Measurements from ENCODE around the gene BCAS3. TPM values are rescaled to one million over a fixed set of nuclear protein-coding genes. Genes with fewer than 3 reads are reported as not detected.

Gene BCAS3
- total RNA-seq, 2 experiments from 2014 or later: 13.4 to 14.5 TPM

DNA sequence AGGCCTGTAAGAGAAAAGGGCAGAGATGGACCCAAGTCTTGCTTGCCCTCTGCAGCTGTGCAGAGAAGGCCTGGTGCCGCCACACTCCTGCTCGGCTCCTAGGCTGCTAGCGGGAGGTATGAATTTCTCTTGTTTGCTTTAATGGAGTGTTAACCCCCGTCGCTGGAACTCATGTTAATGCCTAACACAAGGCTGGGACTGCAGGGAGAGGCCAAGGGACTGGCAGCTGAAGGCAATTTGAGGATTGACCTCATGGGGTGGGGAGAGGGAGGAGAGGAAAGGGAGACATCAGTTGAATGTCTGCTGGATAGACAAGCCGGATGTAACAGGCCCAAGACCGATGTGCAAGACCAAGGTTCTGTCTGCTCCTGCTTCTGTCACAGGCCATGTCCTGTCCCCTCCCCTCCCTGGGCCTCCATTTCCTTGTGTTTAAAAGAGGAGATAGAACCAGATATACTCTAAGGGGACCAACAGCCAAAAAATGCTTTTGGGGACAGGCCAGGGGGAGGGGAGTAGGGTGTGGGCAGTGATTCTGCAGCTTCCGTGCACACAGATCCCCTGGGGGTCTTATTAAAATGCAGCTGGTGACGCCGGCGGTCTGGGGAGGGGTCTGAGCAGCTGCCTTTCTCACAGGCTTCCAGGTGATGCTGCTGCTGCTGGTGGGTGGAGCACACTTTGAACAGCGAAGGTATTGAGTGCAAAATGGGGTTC, 675.3 kb downstream of the BCAS3 start:
- intact Hi-C loops (cut with micrococcal nuclease; ENCODE audit: unreplicated experiment): no loop called here
- ChIA-PET CTCF (ENCODE audit: unreplicated experiment) (no interaction called here), POLR2A (no interaction called here)
- Histone ChIP-seq H3K9me2 (ENCODE audit: insufficient read depth, low read length) (no peaks in the 10 kb centered on the region), H3K4me1 (ENCODE audit: insufficient read depth, low read length, poor library complexity, severe bottlenecking) (no peaks in the 10 kb centered on the region), H3K79me2 (ENCODE audit: insufficient read depth, low read depth, low read length) (peaks cover 6% of the 10 kb centered on the region; the same call in 1 of the 2 replicates), H3K4me2 (ENCODE audit: low read length) (no peak overlapping the region), H3K9me3 (ENCODE audit: low read length) (no peaks in the 10 kb centered on the region), H3K4me3 (ENCODE audit: low read depth, low read length, poor library complexity, severe bottlenecking) (no peak overlapping the region), H2AFZ (ENCODE audit: low read length) (no peak overlapping the region), H3K27ac (ENCODE audit: low read depth, low read length, poor library complexity, severe bottlenecking) (no peak overlapping the region), H3K36me3 (ENCODE audit: insufficient read depth, low read length) (no peaks in the 10 kb centered on the region), H4K20me1 (ENCODE audit: insufficient read depth, low read length) (no peaks in the 10 kb centered on the region)
- TF ChIP-seq, protein P1, sequence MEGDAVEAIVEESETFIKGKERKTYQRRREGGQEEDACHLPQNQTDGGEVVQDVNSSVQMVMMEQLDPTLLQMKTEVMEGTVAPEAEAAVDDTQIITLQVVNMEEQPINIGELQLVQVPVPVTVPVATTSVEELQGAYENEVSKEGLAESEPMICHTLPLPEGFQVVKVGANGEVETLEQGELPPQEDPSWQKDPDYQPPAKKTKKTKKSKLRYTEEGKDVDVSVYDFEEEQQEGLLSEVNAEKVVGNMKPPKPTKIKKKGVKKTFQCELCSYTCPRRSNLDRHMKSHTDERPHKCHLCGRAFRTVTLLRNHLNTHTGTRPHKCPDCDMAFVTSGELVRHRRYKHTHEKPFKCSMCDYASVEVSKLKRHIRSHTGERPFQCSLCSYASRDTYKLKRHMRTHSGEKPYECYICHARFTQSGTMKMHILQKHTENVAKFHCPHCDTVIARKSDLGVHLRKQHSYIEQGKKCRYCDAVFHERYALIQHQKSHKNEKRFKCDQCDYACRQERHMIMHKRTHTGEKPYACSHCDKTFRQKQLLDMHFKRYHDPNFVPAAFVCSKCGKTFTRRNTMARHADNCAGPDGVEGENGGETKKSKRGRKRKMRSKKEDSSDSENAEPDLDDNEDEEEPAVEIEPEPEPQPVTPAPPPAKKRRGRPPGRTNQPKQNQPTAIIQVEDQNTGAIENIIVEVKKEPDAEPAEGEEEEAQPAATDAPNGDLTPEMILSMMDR (conservative IDR thresholded peaks at IDR 0.05; ENCODE audit: low read length): no peak
- TF ChIP-seq EZH2phosphoT487 (IDR thresholded peaks at IDR 0.05; ENCODE audit: borderline replicate concordance, low read depth, low read length): no peak
- no TSS peak for BruUV-seq (replicated peaks)
- DNase-seq (ENCODE audit: low spot score): no peak

DNA sequence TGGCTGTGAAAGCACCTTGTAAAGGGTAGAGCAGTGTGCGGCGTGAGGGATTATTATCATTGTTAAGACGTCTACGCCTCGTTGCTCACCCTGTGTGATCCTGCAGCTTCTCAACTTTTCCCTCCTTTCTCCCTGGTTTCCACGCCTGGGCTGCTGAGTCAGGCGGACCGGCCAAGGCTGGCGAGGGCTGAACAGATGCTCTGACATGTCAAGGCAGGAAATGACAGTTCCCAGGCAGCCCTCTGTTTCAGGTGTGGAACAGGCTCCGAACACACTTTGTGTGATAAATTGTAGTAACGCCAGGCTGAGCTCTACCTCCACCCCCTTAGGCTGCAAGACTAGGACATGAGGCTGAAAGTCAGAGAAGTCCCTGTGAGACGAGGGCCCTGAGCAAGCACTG, 676.0 kb downstream of the BCAS3 start:
- DNase-seq (ENCODE audit: low spot score): no peak
- CTCF ChIA-PET (ENCODE audit: unreplicated experiment): no interaction called here
- Histone ChIP-seq H3K36me3 (ENCODE audit: insufficient read depth, low read length) (no peaks in the 10 kb centered on the region), H3K9me2 (ENCODE audit: insufficient read depth, low read length) (no peaks in the 10 kb centered on the region), H3K79me2 (ENCODE audit: insufficient read depth, low read depth, low read length) (peaks cover 6% of the 10 kb centered on the region; the same call in 1 of the 2 replicates), H3K4me3 (ENCODE audit: low read depth, low read length, poor library complexity, severe bottlenecking) (no peak overlapping the region), H3K4me1 (ENCODE audit: insufficient read depth, low read length, poor library complexity, severe bottlenecking) (no peaks in the 10 kb centered on the region), H3K27ac (ENCODE audit: low read depth, low read length, poor library complexity, severe bottlenecking) (no peak overlapping the region), H2AFZ (ENCODE audit: low read length) (no peak overlapping the region), H3K9me3 (ENCODE audit: low read length) (no peaks in the 10 kb centered on the region), H3K4me2 (ENCODE audit: low read length) (no peak overlapping the region), H4K20me1 (ENCODE audit: insufficient read depth, low read length) (no peaks in the 10 kb centered on the region)
- BruUV-seq (replicated peaks): no TSS peak
- intact Hi-C loops (cut with micrococcal nuclease; ENCODE audit: unreplicated experiment): no loop called here
- no peak for TF ChIP-seq EZH2phosphoT487 (IDR thresholded peaks at IDR 0.05; ENCODE audit: borderline replicate concordance, low read depth, low read length)
- TF ChIP-seq, protein P1 (conservative IDR thresholded peaks at IDR 0.05; ENCODE audit: low read length): no peak
- POLR2A ChIA-PET: no interaction called here
